HG03469 (cell line): Measurements from ENCODE around the gene CFAP47.
"Not testable (repeated sequence)": the region's sequence is repeated elsewhere in the genome, so short reads cannot be mapped to it uniquely, and the experiment has no call there.

Experiments used
- ATAC-seq: cut with Tn5 transposase; IDR thresholded peaks from one replicate; pipeline ENCODE4 v1.9.1; 2021; ENCODE audit warnings: mild to moderate bottlenecking, moderate library complexity, moderate number of reproducible peaks; ENCODE audit not compliant: unreplicated experiment

Gene CFAP47

GRCh38 chrX:36214924-36215323 is 295.4 kb downstream of the CFAP47 start:
- no peak for ATAC-seq

- ATAC-seq, result no peak
These were observed 299.3 kb downstream of the CFAP47 start for GRCh38 chrX:36218801-36219200.

- not testable (repeated sequence) for ATAC-seq
These were observed 315.4 kb downstream of the CFAP47 start for GRCh38 chrX:36234840-36235528.

GRCh38 chrX:36241397-36241796 is 321.9 kb downstream of the CFAP47 start:
- ATAC-seq, result no peak

GRCh38 chrX:36266155-36266554 is 346.6 kb downstream of the CFAP47 start:
- ATAC-seq, result no peak

GRCh38 chrX:36310136-36310535 is 390.6 kb downstream of the CFAP47 start:
- no peak for ATAC-seq

GRCh38 chrX:36314303-36314702 is 394.8 kb downstream of the CFAP47 start:
- no peak for ATAC-seq

GRCh38 chrX:36334572-36334971 is 415.0 kb downstream of the CFAP47 start:
- no peak for ATAC-seq

- no peak for ATAC-seq
These were observed 417.2 kb downstream of the CFAP47 start for GRCh38 chrX:36336751-36337150.

GRCh38 chrX:36344301-36344700 is 424.8 kb downstream of the CFAP47 start:
- ATAC-seq, result no peak

GRCh38 chrX:36348509-36348908 is 429.0 kb downstream of the CFAP47 start:
- ATAC-seq, result no peak

GRCh38 chrX:36357855-36358254 is 438.3 kb downstream of the CFAP47 start:
- ATAC-seq, result no peak

GRCh38 chrX:36364262-36364661 is 444.7 kb downstream of the CFAP47 start:
- ATAC-seq, result no peak

GRCh38 chrX:36383495-36383894 is 464.0 kb downstream of the CFAP47 start:
- no peak for ATAC-seq

GRCh38 chrX:36388901-36389300 is 469.4 kb downstream of the CFAP47 start:
- ATAC-seq, result no peak

GRCh38 chrX:36401774-36402173 is 482.2 kb downstream of the CFAP47 start:
- no peak for ATAC-seq

GRCh38 chrX:36407836-36408235 is 488.3 kb downstream of the CFAP47 start:
- ATAC-seq, result no peak

- no peak for ATAC-seq
These were observed 494.5 kb downstream of the CFAP47 start for GRCh38 chrX:36414056-36414455.

- ATAC-seq, result no peak
These were observed 502.8 kb downstream of the CFAP47 start for GRCh38 chrX:36422368-36422767.

- ATAC-seq, result no peak
These were observed 512.3 kb downstream of the CFAP47 start for GRCh38 chrX:36431819-36432218.

GRCh38 chrX:36434522-36434921 is 515.0 kb downstream of the CFAP47 start:
- no peak for ATAC-seq
